IPS-15b (cell line): ENCODE data around the gene NAXE.
"Not testable (repeated sequence)": the region's sequence is repeated elsewhere in the genome, so short reads cannot be mapped to it uniquely, and the experiment has no call there.

Experiments used
- H3K27me3 ChIP-seq: one replicate; pipeline ENCODE4 v1.6.1; 2013; ENCODE audit warnings: low read length; ENCODE audit not compliant: control insufficient read depth, insufficient read depth
- H3K36me3 ChIP-seq: one replicate; pipeline ENCODE4 v1.6.1; 2013; ENCODE audit warnings: low read length; ENCODE audit not compliant: control insufficient read depth, insufficient read depth
- H3K4me1 ChIP-seq: one replicate; pipeline ENCODE4 v1.6.1; 2013; ENCODE audit warnings: mild to moderate bottlenecking, low read length; ENCODE audit not compliant: control insufficient read depth, insufficient read depth
- H3K4me3 ChIP-seq: one replicate; pipeline ENCODE4 v1.5.1; 2013; ENCODE audit warnings: low read depth, low read length
- H3K9ac ChIP-seq: one replicate; pipeline ENCODE4 v1.6.1; 2013; ENCODE audit warnings: low read depth, mild to moderate bottlenecking, low read length
- H3K9me3 ChIP-seq: one replicate; pipeline ENCODE4 v1.6.1; 2013; ENCODE audit warnings: mild to moderate bottlenecking, low read length; ENCODE audit not compliant: control insufficient read depth, insufficient read depth

The NAXE gene

DNA sequence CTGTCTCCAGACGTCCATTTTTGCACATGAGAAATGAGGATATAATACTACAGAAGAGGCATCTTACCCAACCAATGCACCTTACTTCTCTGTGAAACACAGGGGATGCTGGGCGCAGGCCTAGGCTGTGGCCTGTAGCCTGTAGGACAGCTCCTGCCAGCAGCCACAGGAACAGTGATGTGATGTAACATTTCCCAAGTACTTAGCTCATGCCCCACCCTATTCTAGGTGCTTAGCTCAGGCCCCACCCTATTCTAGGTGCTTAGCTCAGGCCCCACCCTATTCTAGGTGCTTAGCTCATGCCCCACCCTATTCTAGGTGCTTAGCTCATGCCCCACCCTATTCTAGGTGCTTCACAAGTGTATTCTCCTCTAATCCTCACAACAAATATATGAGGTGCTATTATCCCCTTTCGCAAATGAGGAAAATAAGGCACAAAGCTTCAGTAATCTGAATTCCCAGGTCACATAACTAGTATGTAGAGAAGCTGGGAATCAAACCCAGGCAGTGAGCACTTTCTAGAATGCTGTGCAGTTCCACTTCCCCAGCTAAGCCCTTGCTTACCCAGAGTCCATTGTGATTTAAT, 4.6 kb upstream of the NAXE start:
- Histone ChIP-seq H3K9me3 (no peaks in the 10 kb centered on the region), H3K27me3 (peaks cover 3% of the 10 kb centered on the region), H3K4me1 (peaks cover 8% of the 10 kb centered on the region), H3K9ac (no peak overlapping the region), H3K4me3 (no peak overlapping the region), H3K36me3 (no peaks in the 10 kb centered on the region)

DNA sequence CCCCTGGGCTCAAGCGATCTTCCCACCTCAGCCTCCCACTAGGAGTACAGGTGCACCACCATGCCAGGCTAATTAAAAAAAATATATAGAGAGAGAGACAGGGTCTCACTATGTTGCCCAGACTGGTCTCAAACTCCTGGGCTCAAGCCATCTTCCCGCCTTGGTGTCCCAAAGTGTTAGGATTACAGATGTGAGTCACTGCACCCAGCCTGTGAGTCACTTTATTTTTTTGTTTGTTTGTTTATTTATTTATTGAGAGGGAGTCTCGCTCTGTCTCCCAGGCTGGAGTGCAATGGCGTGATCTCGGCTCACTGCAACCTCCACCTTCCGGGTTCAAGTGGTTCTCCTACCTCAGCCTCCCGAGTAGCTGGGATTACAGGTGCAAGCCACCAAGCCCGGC, 3.6 kb upstream of the NAXE start:
- H3K36me3 ChIP-seq, H3K9me3 ChIP-seq, H3K4me3 ChIP-seq, H3K27me3 ChIP-seq, H3K9ac ChIP-seq, H3K4me1 ChIP-seq: not testable (repeated sequence)

DNA sequence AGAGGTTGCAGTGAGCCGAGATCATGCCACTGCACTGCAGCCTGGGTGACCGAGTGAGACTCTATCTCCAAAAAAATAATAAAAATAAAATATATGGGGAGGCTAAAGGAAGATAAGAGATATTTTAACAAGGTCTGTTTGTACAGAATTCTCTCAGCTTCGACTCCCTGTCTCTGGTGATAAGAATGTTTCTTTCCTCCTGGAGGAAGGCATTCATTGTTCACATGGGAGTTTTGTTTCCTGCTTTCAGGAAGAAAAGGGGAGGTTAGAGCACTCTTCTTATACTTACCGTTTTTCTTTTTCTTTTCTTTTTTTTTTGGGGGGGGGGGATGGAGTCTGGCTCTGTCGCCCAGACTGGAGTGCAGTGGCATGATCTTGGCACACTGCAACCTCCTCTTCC, 2.0 kb upstream of the NAXE start:
- H3K9me3 ChIP-seq, result no peaks in the 10 kb centered on the region
- no peak overlapping the region for H3K9ac ChIP-seq
- no peak overlapping the region for H3K4me3 ChIP-seq
- H3K4me1 ChIP-seq, result peaks cover under 1% of the 10 kb centered on the region
- peaks cover 14% of the 10 kb centered on the region for H3K36me3 ChIP-seq
- peaks cover 3% of the 10 kb centered on the region for H3K27me3 ChIP-seq

DNA sequence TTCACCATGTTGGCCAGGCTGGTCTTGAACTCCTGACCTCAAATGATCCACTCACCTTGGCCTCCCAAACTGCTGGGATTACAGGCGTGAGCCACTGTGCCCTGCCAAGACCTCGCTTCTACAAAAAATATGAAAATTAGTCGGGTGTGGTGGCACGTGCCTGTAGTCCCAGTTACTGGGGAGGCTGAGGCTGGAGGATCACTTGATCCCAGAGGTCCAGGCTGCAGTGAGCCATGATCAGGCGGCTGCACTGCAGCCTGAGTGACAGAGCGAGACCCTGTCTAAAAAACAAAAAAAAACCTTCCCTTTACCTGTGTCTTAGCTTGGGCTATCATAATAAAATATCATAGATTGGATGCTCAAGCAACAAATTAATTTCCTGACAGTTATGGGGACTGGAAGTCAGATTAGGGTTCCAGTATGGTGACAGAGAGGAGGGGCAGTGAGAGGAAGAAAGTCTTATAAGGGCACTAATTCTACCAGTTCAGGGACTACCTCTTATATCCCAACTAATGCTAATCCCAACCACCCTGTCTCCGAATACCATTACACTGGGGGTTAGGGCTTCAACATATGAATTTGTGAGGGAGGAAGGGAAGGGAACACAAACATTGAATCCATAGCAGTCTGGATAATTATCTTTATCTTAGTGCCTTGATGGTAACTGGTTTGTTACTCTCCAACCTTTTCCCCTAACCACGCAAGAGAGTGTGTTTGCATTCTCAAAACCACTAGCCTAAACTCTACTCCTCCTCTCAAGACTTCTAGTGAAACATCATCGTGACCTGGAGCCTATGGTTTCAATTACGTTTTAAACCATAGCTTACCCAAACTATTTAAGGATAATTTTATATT, 1.0 kb upstream of the NAXE start:
- Histone ChIP-seq H3K9ac (no peak overlapping the region), H3K36me3 (peaks cover 24% of the 10 kb centered on the region), H3K9me3 (no peaks in the 10 kb centered on the region), H3K4me3 (peak overlapping the region; percentile 93), H3K4me1 (no peaks in the 10 kb centered on the region), H3K27me3 (peaks cover under 1% of the 10 kb centered on the region)

DNA sequence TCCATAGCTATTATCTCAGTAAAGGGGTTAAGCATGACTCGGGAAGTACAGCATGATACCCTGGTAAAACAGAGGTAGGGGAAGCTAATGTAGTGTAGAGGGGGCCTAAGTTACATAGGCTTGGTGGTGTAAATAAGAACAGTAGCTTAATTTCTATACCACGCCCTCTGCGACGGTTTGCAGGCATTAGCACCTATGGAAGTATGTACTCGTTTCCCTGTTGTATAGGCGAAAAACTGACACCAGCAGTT, 470 bp upstream of the NAXE start:
- H3K4me3 ChIP-seq, result peak overlapping the region; percentile 93
- H3K36me3 ChIP-seq, result peaks cover 29% of the 10 kb centered on the region
- no peaks in the 10 kb centered on the region for H3K27me3 ChIP-seq
- H3K9ac ChIP-seq, result peak overlapping the region; percentile 74
- H3K4me1 ChIP-seq, result no peaks in the 10 kb centered on the region
- H3K9me3 ChIP-seq, result no peaks in the 10 kb centered on the region

DNA sequence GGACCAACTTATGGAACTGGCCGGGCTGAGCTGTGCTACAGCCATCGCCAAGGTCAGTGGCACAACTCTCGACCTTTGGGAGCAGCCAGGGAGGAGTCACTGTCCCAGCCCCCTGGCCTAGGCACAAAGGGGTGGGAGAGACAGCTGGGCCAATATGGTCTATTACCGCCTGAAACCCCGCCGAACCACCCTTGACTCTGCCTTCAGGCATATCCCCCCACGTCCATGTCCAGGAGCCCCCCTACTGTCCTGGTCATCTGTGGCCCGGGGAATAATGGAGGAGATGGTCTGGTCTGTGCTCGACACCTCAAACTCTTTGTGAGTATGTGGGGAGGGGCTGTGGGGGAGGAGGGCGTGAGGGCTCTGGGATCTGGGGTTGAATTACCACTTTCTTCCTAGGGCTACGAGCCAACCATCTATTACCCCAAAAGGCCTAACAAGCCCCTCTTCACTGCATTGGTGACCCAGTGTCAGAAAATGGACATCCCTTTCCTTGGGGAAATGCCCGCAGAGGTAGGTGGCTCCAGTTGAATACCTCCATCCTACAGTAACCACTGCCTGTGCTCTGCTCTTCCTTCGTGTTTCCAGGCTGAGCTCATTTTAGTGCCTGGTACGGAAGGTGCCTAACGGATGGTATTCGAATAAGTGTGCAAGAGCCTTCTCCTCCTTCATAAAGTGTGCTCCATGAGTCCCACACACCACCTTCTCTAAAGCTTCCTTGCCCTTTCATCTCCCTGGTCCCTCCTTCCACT, 758 bp downstream of the NAXE start:
- H3K9me3 ChIP-seq, result no peaks in the 10 kb centered on the region
- H3K9ac ChIP-seq, result peak overlapping the region; percentile 88
- peak overlapping the region; percentile 93 for H3K4me3 ChIP-seq
- peaks cover 37% of the 10 kb centered on the region for H3K36me3 ChIP-seq
- H3K4me1 ChIP-seq, result no peaks in the 10 kb centered on the region
- no peaks in the 10 kb centered on the region for H3K27me3 ChIP-seq

DNA sequence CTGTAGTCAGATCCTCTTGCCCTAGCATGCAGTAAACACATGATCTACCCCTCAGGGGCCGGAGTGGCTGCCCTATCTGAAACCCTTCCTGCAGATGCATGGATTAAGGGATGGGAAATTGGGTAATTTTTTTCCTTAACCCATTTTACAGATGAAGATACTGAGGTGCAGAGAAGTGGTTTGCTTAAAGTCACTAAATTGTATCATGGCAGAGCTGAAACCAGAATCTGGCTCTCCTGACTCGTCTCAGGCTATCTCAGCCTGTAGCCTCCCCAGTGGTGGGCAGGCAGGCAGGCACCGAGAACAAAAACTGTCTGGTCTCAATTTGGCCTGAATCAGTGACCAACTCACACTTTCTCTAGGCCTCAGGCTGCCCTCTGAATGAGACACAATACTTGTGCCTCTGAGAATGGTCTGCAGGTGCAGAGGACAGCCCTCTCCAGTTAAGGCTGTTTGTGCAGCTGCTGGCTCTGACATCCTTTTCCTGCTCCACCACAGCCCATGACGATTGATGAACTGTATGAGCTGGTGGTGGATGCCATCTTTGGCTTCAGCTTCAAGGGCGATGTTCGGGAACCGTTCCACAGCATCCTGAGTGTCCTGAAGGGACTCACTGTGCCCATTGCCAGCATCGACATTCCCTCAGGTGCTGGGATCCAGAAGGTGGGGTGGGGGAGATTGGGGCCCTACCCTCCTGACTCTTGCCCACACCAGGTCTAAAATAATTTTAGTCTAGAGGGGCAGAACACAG, 1.5 kb downstream of the NAXE start:
- Histone ChIP-seq H3K36me3 (peaks cover 44% of the 10 kb centered on the region), H3K27me3 (no peaks in the 10 kb centered on the region), H3K9ac (no peak overlapping the region), H3K9me3 (no peaks in the 10 kb centered on the region), H3K4me3 (no peak overlapping the region), H3K4me1 (no peaks in the 10 kb centered on the region)

DNA sequence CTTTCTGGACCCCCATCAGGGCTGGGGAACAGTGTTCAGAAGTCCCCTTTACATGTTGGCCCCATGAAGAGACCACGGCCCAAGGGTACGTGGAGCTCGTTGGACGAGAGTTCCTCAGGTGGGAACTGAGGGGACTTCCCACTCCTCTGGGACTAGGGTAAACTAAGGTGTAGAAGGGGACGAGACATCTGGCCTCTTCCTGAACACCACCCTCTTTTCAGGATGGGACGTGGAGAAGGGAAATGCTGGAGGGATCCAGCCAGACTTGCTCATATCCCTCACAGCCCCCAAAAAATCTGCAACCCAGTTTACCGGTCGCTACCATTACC, 2.0 kb downstream of the NAXE start:
- Histone ChIP-seq H3K4me3 (no peak overlapping the region), H3K9me3 (no peaks in the 10 kb centered on the region), H3K4me1 (no peaks in the 10 kb centered on the region), H3K36me3 (peaks cover 48% of the 10 kb centered on the region), H3K9ac (no peak overlapping the region), H3K27me3 (no peaks in the 10 kb centered on the region)

DNA sequence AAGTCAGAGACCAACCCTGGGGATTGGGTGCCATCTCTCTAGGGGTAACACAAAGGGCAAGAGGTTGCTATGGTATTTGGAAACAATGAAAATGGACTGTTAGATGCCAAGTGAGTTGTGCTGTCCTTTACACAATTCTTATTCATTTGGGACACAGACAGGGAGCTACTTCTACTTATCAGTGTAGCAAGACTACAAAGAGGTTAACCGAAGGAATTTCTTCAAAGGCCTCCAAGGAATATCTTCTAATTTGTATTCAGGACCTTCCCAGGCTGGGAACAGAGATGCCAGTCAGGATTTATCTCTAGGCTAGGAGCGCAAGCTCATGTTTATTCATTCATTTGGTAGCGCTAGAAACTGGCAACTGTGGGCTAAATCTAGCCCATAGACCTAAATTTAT, 2.6 kb downstream of the NAXE start:
- Histone ChIP-seq H3K9me3 (no peaks in the 10 kb centered on the region), H3K4me1 (no peaks in the 10 kb centered on the region), H3K36me3 (peaks cover 48% of the 10 kb centered on the region), H3K4me3 (no peak overlapping the region), H3K27me3 (no peaks in the 10 kb centered on the region), H3K9ac (no peak overlapping the region)

DNA sequence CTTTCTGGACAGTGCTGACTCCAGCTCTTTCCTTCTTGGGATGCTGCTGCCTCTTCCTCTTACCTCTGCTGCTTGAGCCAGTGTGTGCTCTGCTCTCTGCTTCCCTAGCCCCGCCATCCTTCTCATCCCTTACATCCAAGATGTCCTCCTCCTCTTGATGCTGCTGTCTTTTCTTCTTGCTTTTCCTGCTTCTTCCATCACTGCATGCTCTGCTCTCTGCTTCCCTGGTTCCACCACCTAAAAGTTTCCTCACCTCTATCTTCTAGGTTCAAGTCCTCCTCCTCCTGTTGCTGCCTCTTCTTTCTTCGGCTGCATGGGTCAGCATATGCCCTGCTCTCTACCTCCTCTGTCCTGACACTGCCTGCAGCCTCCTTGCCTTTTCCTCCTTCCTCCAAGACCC, 3.4 kb downstream of the NAXE start:
- peaks cover 48% of the 10 kb centered on the region for H3K36me3 ChIP-seq
- H3K4me3 ChIP-seq, result no peak overlapping the region
- H3K4me1 ChIP-seq, result no peaks in the 10 kb centered on the region
- no peak overlapping the region for H3K9ac ChIP-seq
- no peaks in the 10 kb centered on the region for H3K27me3 ChIP-seq
- no peaks in the 10 kb centered on the region for H3K9me3 ChIP-seq

DNA sequence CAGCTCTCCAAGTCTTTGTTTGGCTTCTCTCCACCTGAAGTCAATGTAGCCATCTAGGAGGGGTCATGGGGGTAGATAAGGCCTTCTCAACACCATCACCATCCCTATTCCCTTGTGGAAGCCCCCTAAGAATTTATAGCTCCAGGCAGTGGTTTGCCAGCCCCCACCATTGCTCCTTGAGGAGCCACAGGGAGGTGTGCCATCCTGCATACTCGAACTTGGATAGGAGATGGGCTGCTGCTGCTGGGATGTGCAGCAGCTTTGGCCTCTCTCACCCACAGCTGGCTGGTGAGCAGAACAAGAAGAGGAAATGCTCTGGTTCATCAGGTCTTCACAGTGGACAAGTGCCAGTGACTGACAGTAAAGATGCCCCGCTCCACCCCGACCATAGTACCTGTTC, 4.8 kb downstream of the NAXE start:
- no peaks in the 10 kb centered on the region for H3K27me3 ChIP-seq
- no peak overlapping the region for H3K4me3 ChIP-seq
- no peaks in the 10 kb centered on the region for H3K9me3 ChIP-seq
- H3K4me1 ChIP-seq, result no peaks in the 10 kb centered on the region
- H3K36me3 ChIP-seq, result peaks cover 48% of the 10 kb centered on the region
- H3K9ac ChIP-seq, result no peak overlapping the region
